Ascending aorta (tissue), 2 donors: Measurements from ENCODE around the gene KLF3. TPM values are rescaled to one million over a fixed set of nuclear protein-coding genes. Genes with fewer than 3 reads are reported as not detected.

Experiments used
- DNase-seq, 2 donors: peaks; one replicate each; pipeline ENCODE4 v3.0.0-alpha.2; 2019; ENCODE audit warnings: low spot score in 2 of 2
- H3K27ac ChIP-seq, 2 donors: fragments of 200-600 bp; sonication (generic); one replicate each; pipeline ENCODE4 v1.5.1; 2016 to 2017; ENCODE audit warnings: mild to moderate bottlenecking in 1 of 2
- H3K27me3 ChIP-seq: fragments of 200-600 bp; sonication (generic); one replicate; pipeline ENCODE4 v1.5.1; 2017
- H3K36me3 ChIP-seq, 2 donors: fragments of 200-600 bp; sonication (generic); one replicate each; pipeline ENCODE4 v1.5.1; 2016
- H3K4me1 ChIP-seq, 2 donors: fragments of 200-600 bp; sonication (generic); one replicate each; pipeline ENCODE4 v1.5.1; 2016 to 2017; ENCODE audit warnings: mild to moderate bottlenecking in 1 of 2
- H3K4me3 ChIP-seq, 2 donors: fragments of 200-600 bp; sonication (generic); one replicate each; pipeline ENCODE4 v1.5.1; 2016 to 2017; ENCODE audit warnings: mild to moderate bottlenecking in 1 of 2
- H3K9me3 ChIP-seq, 2 donors: fragments of 200-600 bp; sonication (generic); one replicate each; pipeline ENCODE4 v1.5.1; 2016
- intact Hi-C: fragments of 100-400 bp; cut with DNase I; formaldehyde crosslinking; loops from one replicate; pipeline ENCODE4 v1.15.1; 2023
- total RNA-seq: library from RNA; depleted of rRNA; stranded (reverse); fragments of >200 nt; gene quantifications from one replicate; pipeline ENCODE4 v1.1.0, GENCODE V29; 2016
- TF ChIP-seq, protein P1 (sequence below), 3 experiments: fragments of 200-600 bp in 2 of 3; fragments of 450-650 bp in 1 of 3; sonication (generic) in 2 of 3; IDR thresholded peaks; one replicate each; pipeline ENCODE4 v1.5.1; 2016 to 2019; ENCODE audit warnings: antibody characterized with exemption in 3 of 3, mild to moderate bottlenecking in 1 of 3, moderate library complexity in 1 of 3

The KLF3 gene
- total RNA-seq, 1 donor from 2014 or later = 21.5 TPM

DNA sequence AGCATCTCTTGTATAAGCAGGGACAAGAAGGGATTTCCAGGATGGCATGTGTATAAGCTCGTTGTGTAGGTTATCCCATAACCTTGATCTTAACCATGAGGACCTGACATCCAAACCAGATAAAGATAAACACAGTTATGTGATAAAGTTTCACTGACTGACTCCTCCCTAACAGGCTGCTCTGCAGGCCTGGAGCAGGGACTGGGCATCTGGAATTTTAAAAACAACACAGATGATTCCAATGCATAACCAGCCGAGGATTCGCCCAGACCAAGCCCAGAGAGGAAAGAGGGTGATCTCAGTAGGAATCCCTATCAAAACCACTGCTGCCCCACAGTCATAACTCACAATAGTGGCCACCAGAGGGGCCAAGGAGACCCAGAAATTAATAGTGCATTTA lies 22.7 kb downstream of the KLF3 start:
- intact Hi-C loops = no loop called here
- Histone ChIP-seq H3K4me3 (no peak overlapping the region), H3K27me3 (no peaks in the 10 kb centered on the region), H3K27ac (no peak overlapping the region), H3K36me3 (peaks cover 32 to 46% of the 10 kb centered on the region in 2 donors), H3K9me3 (no peaks in the 10 kb centered on the region), H3K4me1 (peaks cover 4 to 24% of the 10 kb centered on the region in 2 donors)
- TF ChIP-seq, protein P1, sequence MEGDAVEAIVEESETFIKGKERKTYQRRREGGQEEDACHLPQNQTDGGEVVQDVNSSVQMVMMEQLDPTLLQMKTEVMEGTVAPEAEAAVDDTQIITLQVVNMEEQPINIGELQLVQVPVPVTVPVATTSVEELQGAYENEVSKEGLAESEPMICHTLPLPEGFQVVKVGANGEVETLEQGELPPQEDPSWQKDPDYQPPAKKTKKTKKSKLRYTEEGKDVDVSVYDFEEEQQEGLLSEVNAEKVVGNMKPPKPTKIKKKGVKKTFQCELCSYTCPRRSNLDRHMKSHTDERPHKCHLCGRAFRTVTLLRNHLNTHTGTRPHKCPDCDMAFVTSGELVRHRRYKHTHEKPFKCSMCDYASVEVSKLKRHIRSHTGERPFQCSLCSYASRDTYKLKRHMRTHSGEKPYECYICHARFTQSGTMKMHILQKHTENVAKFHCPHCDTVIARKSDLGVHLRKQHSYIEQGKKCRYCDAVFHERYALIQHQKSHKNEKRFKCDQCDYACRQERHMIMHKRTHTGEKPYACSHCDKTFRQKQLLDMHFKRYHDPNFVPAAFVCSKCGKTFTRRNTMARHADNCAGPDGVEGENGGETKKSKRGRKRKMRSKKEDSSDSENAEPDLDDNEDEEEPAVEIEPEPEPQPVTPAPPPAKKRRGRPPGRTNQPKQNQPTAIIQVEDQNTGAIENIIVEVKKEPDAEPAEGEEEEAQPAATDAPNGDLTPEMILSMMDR (IDR thresholded peaks at IDR 0.05) = no peak
- no peak for DNase-seq

DNA sequence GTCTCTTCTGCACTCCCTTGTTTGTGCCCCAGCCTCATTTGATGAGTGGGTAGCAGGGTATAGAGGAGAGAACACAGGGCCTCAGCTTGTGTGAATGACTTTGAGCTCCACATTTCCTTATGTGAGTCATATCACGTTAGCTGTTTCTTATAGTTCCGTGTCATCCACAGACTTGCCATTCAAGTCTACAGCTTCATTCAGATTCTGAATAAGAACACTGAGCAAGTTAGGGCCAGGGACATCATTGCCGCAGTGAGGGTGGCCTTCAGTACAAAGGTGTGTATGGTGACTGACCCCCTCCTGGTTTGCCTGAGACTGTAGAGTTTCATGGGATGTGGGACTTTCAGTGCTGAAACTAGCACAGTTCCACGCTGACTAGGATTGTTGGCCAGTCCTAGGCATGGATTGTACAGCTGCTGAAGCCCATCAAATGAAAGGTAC lies 23.6 kb downstream of the KLF3 start:
- DNase-seq = no peak
- Histone ChIP-seq H3K27me3 (no peaks in the 10 kb centered on the region), H3K4me1 (peaks cover 2 to 27% of the 10 kb centered on the region in 2 donors), H3K4me3 (no peak overlapping the region), H3K9me3 (no peaks in the 10 kb centered on the region), H3K27ac (no peak overlapping the region), H3K36me3 (peaks cover 28 to 44% of the 10 kb centered on the region in 2 donors)
- intact Hi-C loops = no loop called here
- TF ChIP-seq, protein P1 (IDR thresholded peaks at IDR 0.05) = no peak

DNA sequence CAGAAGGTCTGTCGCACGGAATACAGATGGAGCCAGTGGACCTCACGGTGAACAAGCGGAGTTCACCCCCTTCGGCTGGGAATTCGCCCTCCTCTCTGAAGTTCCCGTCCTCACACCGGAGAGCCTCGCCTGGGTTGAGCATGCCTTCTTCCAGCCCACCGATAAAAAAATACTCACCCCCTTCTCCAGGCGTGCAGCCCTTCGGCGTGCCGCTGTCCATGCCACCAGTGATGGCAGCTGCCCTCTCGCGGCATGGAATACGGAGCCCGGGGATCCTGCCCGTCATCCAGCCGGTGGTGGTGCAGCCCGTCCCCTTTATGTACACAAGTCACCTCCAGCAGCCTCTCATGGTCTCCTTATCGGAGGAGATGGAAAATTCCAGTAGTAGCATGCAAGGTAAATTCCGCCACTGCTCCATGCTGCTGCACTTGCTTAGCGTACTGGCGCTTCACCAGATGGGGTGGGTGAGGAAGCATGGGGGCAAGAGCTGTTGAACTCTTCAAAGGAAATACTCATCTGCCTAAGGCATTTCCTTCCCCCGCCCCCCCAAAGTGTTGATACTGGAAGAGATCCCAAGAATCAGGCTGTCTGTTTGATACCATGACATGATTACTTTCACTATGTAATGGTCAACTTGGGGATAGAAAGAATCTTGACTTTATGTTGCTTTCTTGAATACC lies 24.8 kb downstream of the KLF3 start:
- TF ChIP-seq, protein P1 (IDR thresholded peaks at IDR 0.05) = no peak
- H3K4me1 ChIP-seq = peaks cover 6 to 28% of the 10 kb centered on the region in 2 donors
- no peak overlapping the region for H3K4me3 ChIP-seq
- H3K27ac ChIP-seq = no peak overlapping the region
- H3K27me3 ChIP-seq = no peaks in the 10 kb centered on the region
- intact Hi-C loops = no loop called here
- no peak for DNase-seq
- no peaks in the 10 kb centered on the region for H3K9me3 ChIP-seq
- peaks cover 28 to 44% of the 10 kb centered on the region in 2 donors for H3K36me3 ChIP-seq

DNA sequence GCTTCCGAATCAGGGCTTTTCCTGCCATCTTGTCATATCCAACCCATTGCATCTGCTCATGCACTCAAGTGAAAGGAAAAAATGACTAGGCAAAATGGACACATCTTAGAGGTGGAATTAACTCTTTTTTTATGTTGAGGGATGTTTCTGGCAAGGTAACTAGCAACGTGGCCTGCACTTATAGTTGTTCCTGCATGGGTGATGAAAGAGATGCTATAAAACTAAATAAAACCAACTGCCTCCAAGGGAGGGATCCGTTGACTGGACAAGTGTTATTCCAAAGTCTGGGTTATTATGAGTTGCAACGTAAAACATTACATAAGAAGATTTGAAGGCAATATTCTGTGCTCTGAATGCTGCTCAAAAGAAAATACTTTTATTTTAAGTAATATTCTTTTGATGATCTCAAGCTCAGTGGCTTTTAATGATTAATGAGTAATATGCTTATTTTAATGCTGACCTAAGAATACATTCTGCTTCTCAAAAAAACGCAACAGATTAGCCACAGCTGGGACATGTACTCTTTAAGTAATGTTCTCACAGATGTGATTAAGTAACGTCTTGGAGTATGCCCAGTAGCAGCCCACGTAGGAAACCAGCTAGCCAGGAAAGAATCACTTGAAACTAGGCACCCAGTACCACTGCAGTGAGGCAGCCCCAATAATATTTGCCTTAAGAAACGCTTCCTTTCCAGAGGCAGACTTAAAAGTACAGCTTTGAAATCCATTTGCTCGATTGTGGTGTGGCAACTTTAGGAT lies 27.4 kb downstream of the KLF3 start:
- intact Hi-C loops = no loop called here
- Histone ChIP-seq H3K9me3 (no peaks in the 10 kb centered on the region), H3K36me3 (peaks cover 40 to 64% of the 10 kb centered on the region in 2 donors), H3K4me3 (no peak overlapping the region), H3K27ac (peak overlapping the region; percentile 70 to 77), H3K27me3 (no peaks in the 10 kb centered on the region), H3K4me1 (peaks cover 7 to 20% of the 10 kb centered on the region in 2 donors)
- TF ChIP-seq, protein P1 (IDR thresholded peaks at IDR 0.05) = no peak
- peak in 1 of 2 donors; percentile 75 for DNase-seq

DNA sequence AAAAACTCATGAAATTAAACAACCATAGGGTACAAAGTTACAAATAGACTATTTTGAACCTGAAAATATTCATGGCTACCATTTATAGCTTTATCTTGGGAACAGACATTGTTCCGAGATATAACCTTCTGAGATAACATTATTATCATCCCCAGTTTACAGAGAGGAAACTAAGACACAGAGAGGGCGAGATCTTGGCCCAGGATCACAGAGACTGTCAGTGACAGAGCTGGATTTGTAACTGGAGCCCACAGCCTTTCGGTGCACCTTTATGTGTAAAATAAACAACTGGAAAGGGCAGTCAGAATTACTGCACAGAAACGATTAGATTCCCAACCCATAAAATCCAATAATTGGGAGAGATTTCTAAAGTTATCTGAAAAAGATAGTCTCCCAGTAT lies 28.4 kb downstream of the KLF3 start:
- no peak for DNase-seq
- Histone ChIP-seq H3K4me3 (no peak overlapping the region), H3K27me3 (no peaks in the 10 kb centered on the region), H3K4me1 (peaks cover 7 to 14% of the 10 kb centered on the region in 2 donors), H3K36me3 (peaks cover 48 to 74% of the 10 kb centered on the region in 2 donors), H3K27ac (peak overlapping the region; percentile 70 to 77), H3K9me3 (no peaks in the 10 kb centered on the region)
- intact Hi-C loops = no loop called here
- TF ChIP-seq, protein P1 (IDR thresholded peaks at IDR 0.05) = no peak
